Heart left ventricle (tissue), 16 donors: ENCODE measurements around the gene HAGHL. TPM values are rescaled to one million over a fixed set of nuclear protein-coding genes. Genes with fewer than 3 reads are reported as not detected.
"Not testable (repeated sequence)": the region's sequence is repeated elsewhere in the genome, so short reads cannot be mapped to it uniquely, and the experiment has no call there.

Source experiments
- ATAC-seq, 4 donors: fragments of 200-7000 bp; cut with Tn5 transposase; one replicate each; pipeline ENCODE4 v1.9.1; 2020 to 2022; ENCODE audit warnings: moderate library complexity in 4 of 4, mild to moderate bottlenecking in 3 of 4, moderate number of reproducible peaks in 1 of 4
- DNase-seq, 5 donors: peaks; one replicate each; pipeline ENCODE4 v3.0.0-alpha.2; 2020
- H3K27ac ChIP-seq, 12 donors: fragments of 200-600 bp; sonication (generic) in 4 of 12; one replicate each; pipeline versions ENCODE4 v1.5.0 to v1.8.0; 2016 to 2022; ENCODE audit warnings: mild to moderate bottlenecking in 2 of 12
- H3K27me3 ChIP-seq, 9 donors: fragments of 200-600 bp; sonication (generic) in 2 of 9; one replicate each; pipeline versions ENCODE4 v1.5.1 to v1.8.0; 2016 to 2022; ENCODE audit warnings: mild to moderate bottlenecking in 3 of 9
- H3K36me3 ChIP-seq, 9 donors: fragments of 200-600 bp; sonication (generic) in 2 of 9; one replicate each; pipeline versions ENCODE4 v1.5.0 to v1.8.0; 2018 to 2022; ENCODE audit warnings: mild to moderate bottlenecking in 2 of 9
- H3K4me1 ChIP-seq, 12 donors: fragments of 200-600 bp; sonication (generic) in 4 of 12; one replicate each; pipeline versions ENCODE4 v1.5.0 to v1.8.0; 2016 to 2022; ENCODE audit warnings: mild to moderate bottlenecking in 3 of 12
- H3K4me3 ChIP-seq, 12 donors: fragments of 200-600 bp; sonication (generic) in 4 of 12; one replicate each; pipeline versions ENCODE4 v1.5.0 to v1.8.0; 2017 to 2022; ENCODE audit warnings: mild to moderate bottlenecking in 9 of 12, moderate library complexity in 4 of 12
- H3K9me3 ChIP-seq, 12 donors: fragments of 200-600 bp; sonication (generic) in 4 of 12; one replicate each; pipeline versions ENCODE4 v1.5.0 to v1.8.0; 2016 to 2022; ENCODE audit warnings: mild to moderate bottlenecking in 1 of 12
- POLR2A ChIP-seq, 2 donors: fragments of 450-650 bp; IDR thresholded peaks; one replicate each; pipeline ENCODE4 v1.6.1; 2017; ENCODE audit warnings: antibody characterized with exemption in 2 of 2, mild to moderate bottlenecking in 2 of 2, moderate library complexity in 2 of 2
- WGBS, 4 donors: extraction: QIAGEN DNeasy Blood & Tissue Kit in 2 of 4; methylation state at CpG; one replicate each; pipeline versions ENCODE4 v1.1.5 to v1.1.7; 2013 to 2018; 5-methylcytosine and 5-hydroxymethylcytosine counted together
- intact Hi-C, 10 donors: fragments of 100-400 bp; cut with DNase I; formaldehyde crosslinking; loops; one replicate each; pipeline versions ENCODE4 v1.11.1 to v1.14.2; 2022
- polyA plus RNA-seq, 2 donors: library from polyadenylated mRNA; stranded (reverse); fragments of 200-250 nt; gene quantifications; one replicate each; pipeline ENCODE4 v1.2.3, GENCODE V29; 2013
- total RNA-seq, 9 donors: library from RNA; depleted of rRNA in 2 of 9; stranded (reverse); fragments of >200 nt in 2 of 9; fragmentation: NEBNext Ultra II Directional in 3 of 9; extraction: Animal tissue kit (Norgen Biotek cat#: 25700) in 3 of 9; gene quantifications; one replicate each; pipeline versions ENCODE4 v1.1.0 to v1.2.4, GENCODE V29; 2016 to 2023
- TF ChIP-seq, protein P1 (sequence below), 12 donors: fragments of 200-600 bp; sonication (generic) in 4 of 12; IDR thresholded peaks; one replicate each; pipeline versions ENCODE4 v1.5.0 to v1.8.0; 2018 to 2022; ENCODE audit warnings: antibody characterized with exemption in 12 of 12, mild to moderate bottlenecking in 5 of 12
- donor health status: ischemic (EF 13 %, LVEDD 7.1; RV severe dilation, severe dysfunction).
- donor health status: healthy with polysubstance abuse.
- donor health status: DM: no; HTN: yes; CAD: no.
- donor health status: DM: no; HTN: no; CAD: no.
- donor health status: ischemic (EF 25% LVEDD 6.9; RV normal size, moderate dysfunction).
- donor health status: ischemic (EF 25% LVEDD 5.7; RV mildly dilated, moderate dysfunction).
- donor health status: healthy.
- donor health status: DM: yes; HTN: yes; CAD: no.
- donor health status: ischemic (EF 35%, LVEDD 5.7; RV mildly dilated, moderate dysfunction).
- donor health status: nonischemic (EF 11% LVEDD 7.7; RV severe dilation, severe dysfunction).
- donor health status: DM: yes; HTN: yes; CAD: no.
- donor health status: PGD.
- donor health status: ischemic (EF 29% LVEDD 5.4; RV normal size, mild dysfunction).
- donor health status: nonischemic (EF 23%, LVEDD 6.1; RV moderate dilation, normal function).

Gene HAGHL
- total and polyA plus RNA-seq, 11 donors: 5.0 to 44.2 (median 11.9) TPM

DNA sequence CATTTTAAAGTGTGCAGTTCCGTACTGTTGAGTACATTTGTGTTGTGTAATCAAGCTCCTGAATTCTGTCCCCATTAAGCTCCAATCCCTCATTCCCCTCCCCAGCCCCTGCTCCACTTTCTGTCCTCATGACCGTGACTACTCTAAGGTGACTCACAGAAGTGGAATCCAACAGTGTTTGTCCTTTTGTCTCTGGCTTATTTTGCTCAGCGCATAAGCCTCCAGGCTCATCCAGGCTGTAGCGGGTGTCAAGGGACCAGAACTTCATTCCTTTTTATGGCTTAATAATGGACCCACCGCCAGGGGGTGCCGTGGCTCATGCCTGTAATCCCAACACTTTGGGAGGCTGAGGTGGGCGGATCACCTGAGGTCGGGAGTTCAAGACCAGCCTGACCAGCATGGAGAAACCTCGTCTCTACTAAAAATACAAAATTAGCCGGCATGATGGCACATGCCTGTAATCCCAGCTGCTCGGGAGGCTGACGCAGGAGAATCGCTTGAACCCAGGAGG is 14.1 kb upstream of the HAGHL start:
- H3K27me3 ChIP-seq: peaks cover 15 to 46% (median 30%) of the 10 kb centered on the region in 9 donors
- intact Hi-C loops: loop anchor here in 4 of 10 donors (5.0 kb wide), 2 partner anchors 35 to 345 kb away; no protein-coding TSS in a partner anchor
- not testable (repeated sequence) for H3K9me3 ChIP-seq, DNase-seq, ATAC-seq, H3K27ac ChIP-seq, H3K4me3 ChIP-seq, H3K36me3 ChIP-seq
- 56 to 60% (median 57%) methylated on average over 13 of the region's 13 CpGs for WGBS, 4 donors
- peaks cover 0 to 47% (median 20%) of the 10 kb centered on the region in 12 donors for H3K4me1 ChIP-seq
- TF ChIP-seq, protein P1, sequence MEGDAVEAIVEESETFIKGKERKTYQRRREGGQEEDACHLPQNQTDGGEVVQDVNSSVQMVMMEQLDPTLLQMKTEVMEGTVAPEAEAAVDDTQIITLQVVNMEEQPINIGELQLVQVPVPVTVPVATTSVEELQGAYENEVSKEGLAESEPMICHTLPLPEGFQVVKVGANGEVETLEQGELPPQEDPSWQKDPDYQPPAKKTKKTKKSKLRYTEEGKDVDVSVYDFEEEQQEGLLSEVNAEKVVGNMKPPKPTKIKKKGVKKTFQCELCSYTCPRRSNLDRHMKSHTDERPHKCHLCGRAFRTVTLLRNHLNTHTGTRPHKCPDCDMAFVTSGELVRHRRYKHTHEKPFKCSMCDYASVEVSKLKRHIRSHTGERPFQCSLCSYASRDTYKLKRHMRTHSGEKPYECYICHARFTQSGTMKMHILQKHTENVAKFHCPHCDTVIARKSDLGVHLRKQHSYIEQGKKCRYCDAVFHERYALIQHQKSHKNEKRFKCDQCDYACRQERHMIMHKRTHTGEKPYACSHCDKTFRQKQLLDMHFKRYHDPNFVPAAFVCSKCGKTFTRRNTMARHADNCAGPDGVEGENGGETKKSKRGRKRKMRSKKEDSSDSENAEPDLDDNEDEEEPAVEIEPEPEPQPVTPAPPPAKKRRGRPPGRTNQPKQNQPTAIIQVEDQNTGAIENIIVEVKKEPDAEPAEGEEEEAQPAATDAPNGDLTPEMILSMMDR (IDR thresholded peaks at IDR 0.05): peak in 8 of 12 donors; percentile 11 to 38 (median 24)

DNA sequence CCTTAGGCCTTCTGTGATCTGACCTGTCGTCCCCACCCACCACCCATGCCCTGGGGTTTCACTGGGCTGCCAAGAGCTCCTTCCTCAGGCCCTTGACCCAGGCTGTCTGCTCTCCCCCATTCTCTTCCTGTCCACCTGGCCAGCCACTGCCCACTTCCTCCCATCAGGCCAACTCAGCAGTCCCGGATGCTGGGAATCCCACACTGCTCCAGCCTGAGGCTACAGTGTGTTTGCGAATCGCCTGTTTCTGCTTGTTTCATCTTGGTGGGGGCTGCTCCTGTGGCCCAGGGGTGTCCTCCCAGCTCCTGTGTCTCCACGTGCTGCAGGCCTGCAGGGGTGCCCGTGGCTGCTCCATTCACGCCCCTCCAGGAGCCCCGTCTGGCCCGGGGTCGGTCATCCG is 12.8 kb upstream of the HAGHL start:
- no peak for TF ChIP-seq POLR2A (IDR thresholded peaks at IDR 0.05)
- TF ChIP-seq, protein P1 (IDR thresholded peaks at IDR 0.05): no peak
- Histone ChIP-seq H3K4me1 (peaks cover 0 to 47% (median 21%) of the 10 kb centered on the region in 12 donors), H3K27me3 (peaks cover 10 to 36% (median 21%) of the 10 kb centered on the region in 9 donors), H3K36me3 (peaks cover 0 to 4% (median 0%) of the 10 kb centered on the region in 9 donors), H3K4me3 (peak overlapping the region in 5 of 12 donors; percentile 42 to 66 (median 43)), H3K27ac (no peak overlapping the region), H3K9me3 (no peaks in the 10 kb centered on the region)
- intact Hi-C loops: loop anchor here in 5 of 10 donors (1.0 to 5.0 kb wide), 3 partner anchors 27 to 343 kb away; no protein-coding TSS in a partner anchor
- DNase-seq (no peak), ATAC-seq (no peak)
- WGBS, 4 donors: 72 to 78% (median 74%) methylated on average over 11 of the region's 11 CpGs

DNA sequence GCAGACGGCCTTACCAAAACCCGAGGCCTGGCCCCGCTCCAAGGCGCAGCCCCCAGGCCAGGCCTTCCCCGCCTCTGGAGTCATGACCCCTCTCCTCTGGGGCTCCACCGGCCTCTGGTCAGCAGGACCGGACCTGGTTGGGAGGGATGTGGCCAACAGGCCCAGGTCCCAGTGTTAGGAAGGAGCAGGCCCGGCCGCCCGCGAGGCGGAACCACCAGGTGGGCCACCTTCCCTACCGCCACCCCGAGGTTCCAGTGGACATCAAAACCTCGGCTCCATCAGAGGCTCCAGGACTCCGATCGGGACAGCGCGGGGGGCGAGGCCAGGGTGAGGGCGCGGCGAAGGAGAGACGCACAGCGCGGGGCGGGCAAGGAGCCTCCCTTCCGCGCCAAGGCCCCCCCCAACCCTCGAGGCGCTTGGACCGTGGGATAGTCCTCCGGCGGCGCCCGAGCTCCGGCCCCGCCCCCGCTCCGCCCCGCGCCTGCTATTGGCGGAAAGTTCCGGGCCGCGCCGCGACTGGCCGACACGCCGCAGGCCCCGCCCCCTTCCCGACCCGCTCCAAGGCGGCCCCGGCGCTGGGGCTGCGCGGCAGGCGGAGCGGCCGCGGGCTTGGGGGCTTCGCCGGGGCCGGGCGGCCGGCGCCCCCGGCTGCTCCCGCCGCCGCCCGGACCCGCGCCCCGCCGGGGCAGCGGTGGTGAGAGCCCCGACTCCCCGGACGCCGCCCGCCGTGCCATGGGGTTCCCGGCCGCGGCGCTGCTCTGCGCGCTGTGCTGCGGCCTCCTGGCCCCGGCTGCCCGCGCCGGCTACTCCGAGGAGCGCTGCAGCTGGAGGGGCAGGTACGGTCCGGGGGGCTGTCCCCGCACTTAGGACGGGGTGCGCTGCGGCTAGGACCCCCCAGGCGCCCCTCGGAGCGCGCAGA is 12.1 kb upstream of the HAGHL start, which contains the start of gene METRN:
Gene METRN, plus strand, starts transcription at position 561 of the 919 bp plus-strand sequence. Its CDS starts 172 bp downstream, at position 733.
- intact Hi-C loops: loop anchor here in 6 of 10 donors (1.0 to 5.0 kb wide), 3 partner anchors 26 to 342 kb away; no protein-coding TSS in a partner anchor
- Histone ChIP-seq H3K4me1 (peaks cover 0 to 52% (median 28%) of the 10 kb centered on the region in 12 donors), H3K9me3 (no peaks in the 10 kb centered on the region), H3K4me3 (peak within 1 kb of the TSS; percentile 62 to 93 (median 74)), H3K36me3 (peaks cover 0 to 4% (median 0%) of the 10 kb centered on the region in 9 donors), H3K27ac (peak within 1 kb of the TSS in 9 of 12 donors; percentile 18 to 58 (median 37)), H3K27me3 (peaks cover 6 to 34% (median 17%) of the 10 kb centered on the region in 9 donors)
- ATAC-seq: peak; percentile 69 to 90 (median 85)
- TF ChIP-seq, protein P1 (IDR thresholded peaks at IDR 0.05): no peak
- TF ChIP-seq POLR2A (IDR thresholded peaks at IDR 0.05): peak in 1 of 2 donors; percentile 42
- 2 to 10% (median 5%) methylated on average over 2 to 108 of the region's 108 CpGs for WGBS, 4 donors
- peak; percentile 94 to 96 (median 95) for DNase-seq
